GM18907 (cell line): ENCODE measurements around the gene TIGD7.

Experiments
- ATAC-seq: cut with Tn5 transposase; IDR thresholded peaks from one replicate; pipeline ENCODE4 v1.9.1; 2021; ENCODE audit warnings: mild to moderate bottlenecking, moderate library complexity; ENCODE audit not compliant: unreplicated experiment

The TIGD7 gene, protein sequence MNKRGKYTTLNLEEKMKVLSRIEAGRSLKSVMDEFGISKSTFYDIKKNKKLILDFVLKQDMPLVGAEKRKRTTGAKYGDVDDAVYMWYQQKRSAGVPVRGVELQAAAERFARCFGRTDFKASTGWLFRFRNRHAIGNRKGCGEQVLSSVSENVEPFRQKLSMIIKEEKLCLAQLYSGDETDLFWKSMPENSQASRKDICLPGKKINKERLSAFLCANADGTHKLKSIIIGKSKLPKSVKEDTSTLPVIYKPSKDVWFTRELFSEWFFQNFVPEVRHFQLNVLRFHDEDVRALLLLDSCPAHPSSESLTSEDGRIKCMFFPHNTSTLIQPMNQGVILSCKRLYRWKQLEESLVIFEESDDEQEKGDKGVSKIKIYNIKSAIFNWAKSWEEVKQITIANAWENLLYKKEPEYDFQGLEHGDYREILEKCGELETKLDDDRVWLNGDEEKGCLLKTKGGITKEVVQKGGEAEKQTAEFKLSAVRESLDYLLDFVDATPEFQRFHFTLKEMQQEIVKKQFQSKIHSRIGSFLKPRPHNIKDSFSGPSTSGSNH

DNA sequence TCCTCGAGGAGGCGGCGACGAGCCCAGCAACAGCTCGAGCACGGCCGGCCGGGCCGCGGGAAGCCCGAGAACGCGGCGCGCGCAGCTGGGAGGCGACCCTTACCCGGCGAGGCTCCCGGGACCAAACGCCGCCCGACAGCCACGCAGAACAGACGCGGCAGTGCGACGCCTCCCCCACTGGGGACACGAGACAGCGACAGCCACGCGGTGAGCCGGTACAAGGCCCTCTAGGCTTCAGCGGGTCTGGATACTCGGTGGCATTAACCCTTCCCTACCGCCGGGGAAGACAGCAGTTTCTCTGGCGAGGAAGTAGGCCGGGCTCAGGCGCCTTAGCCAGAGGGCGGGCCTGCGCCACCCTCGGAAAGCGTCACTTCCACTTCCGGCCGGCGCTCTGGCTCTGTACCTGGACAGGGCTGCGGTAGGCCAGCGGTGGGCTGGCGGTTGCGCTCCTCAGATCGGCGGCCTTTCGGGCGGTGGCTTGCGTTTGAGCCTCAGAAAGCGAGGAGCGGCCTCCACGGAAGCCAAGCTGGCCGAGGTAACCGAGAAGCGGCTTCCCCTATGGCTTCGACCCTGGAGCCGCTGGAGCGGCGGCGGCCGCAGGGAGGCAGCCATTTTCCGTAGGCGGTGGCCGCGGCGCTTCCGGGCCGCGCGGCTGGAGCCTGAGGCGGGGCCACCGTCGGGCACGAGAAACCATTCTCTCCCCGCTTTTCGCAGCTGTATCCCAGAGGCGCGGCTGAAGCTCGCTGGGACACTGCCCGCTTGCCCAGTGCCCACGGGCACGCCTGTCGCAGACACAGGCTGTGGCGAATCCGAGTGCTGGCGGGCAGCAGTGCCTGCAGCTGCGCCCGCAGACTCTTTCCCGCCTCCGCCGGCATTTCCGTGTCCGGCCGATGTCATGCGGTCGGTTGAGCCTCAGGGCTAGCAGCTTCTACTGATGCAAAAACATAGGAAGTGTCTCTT lies at the start of gene TIGD7, which contains the start of gene ZNF75A:
Gene TIGD7 (minus strand): TSS at position 322 of the 960 bp plus-strand sequence. CDS start 4,816 bp downstream, outside the sequence.
Gene ZNF75A (plus strand): TSS at position 389 of the 960 bp plus-strand sequence. CDS start 2,932 bp downstream, outside the sequence.
- ATAC-seq = peak; percentile 94

DNA sequence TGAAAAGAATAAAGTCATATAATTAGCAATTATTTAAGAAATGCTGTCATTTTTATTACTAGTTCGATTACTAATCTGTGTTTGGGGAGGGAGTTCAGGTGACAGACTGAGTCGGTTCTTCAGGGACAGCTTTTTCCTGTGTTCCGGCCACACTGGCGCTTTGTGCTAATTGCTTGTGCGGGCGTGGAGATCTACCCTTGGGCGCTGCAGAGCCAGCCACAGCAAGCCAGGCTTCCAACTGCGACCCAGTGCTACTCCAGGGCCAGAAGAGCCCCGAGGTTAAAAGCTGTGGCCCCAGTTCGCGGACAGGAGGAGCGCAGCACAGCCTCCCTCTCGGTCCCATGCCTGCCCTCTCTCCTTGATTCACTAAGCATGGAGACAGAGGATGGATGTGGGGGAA lies 43.9 kb upstream of the TIGD7 start:
- ATAC-seq = no peak

DNA sequence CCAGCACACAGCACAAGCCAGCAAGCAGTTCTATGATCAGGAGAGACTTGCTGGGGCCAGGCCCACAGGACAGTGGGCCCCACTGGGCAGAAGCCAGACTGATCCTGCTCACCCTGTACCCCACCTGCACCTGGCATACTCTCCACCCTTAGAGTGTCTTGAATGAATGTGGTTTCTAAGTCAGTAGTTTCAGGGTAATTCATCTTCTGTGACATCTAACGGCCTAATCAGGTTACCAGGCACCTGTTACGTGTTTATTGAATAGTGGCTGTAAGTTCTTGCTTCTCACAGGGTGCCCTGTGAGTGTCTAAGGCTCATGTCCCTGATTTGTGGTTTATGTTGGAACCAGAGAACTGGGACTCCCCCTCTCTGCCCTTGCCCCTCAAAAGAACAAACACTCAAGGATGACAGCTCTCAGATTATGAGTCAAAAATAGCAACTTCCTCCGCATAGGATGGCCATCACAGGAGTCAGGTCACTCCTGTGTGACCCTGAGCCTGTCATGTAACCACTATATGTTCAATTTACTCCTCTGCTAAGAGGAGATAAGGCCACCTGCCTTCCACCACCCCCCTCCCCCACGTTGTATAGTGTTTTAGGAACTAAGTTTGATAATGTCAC lies 43.4 kb upstream of the TIGD7 start:
- ATAC-seq = no peak

DNA sequence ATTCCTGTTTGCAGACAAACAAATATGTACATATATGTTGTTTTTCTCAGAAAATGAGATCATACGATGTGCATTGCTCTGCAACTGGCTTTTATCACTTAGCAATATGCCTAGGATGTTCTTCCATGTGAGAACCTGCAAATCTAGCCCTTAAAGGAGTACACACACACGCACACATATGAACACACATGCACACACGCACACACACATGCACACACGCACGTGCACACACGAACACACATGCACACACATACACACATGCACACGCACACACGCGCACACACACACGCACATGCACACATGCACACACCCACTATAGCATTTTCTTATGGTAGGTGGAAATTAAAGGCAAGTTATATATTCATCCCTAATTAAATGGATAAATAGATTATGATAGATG lies 42.4 kb upstream of the TIGD7 start:
- ATAC-seq = no peak

DNA sequence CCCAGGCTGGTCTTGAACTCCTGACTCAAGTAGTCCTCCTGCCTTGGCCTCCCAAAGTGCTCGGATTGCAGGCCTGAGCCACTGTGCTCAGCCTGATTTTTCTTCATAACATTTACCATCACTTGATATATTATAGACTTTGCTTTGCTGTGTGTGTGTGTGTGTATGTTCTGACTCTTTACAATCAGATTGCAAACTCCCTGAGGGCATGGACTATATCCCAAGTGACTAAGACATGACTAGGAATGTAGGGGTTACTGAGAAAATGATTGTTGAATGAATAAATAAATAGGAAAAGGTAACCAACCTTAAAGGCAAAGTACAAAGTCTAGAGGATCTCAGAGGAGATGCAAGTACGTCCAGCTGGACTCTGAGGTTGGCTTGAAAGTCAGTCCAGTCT lies 40.8 kb upstream of the TIGD7 start:
- no peak for ATAC-seq

DNA sequence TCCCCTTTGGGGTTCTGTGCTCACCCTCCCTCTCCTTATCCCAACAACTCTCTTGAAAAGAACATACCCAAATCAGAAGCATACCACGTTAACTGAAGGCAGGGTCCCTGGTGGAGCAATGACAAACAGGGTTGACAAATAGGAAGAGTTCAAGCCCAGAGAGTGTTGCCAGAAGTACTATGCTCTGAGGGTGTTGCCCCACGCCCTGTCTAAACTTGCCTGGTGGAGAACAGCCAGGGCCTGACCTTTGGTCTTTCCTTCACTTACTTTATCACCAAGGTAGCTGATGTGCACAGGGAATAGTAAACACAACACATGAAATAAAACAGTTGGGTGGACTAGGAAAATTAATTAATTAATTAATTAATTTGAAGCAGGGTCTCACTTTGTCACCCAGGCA lies 23.4 kb upstream of the TIGD7 start:
- no peak for ATAC-seq

DNA sequence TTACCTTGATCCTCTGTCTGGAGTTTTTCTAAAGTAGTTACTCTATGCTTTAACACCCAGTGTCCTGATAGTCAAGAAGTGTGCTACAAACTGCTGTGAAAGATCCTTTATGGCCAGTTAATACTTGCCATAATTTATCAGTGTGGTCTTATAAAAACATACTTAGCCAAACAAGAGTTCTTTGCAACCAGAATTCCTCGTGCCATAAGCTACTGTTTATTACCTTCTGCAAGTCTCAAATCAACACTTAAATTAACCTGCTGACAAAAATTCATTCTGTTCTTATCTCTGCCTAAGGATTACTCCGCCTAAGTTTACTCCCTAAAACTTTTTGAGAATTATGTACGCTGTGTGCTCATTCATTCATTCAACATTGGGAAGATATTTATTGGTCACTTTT lies 22.9 kb upstream of the TIGD7 start:
- ATAC-seq = no peak

DNA sequence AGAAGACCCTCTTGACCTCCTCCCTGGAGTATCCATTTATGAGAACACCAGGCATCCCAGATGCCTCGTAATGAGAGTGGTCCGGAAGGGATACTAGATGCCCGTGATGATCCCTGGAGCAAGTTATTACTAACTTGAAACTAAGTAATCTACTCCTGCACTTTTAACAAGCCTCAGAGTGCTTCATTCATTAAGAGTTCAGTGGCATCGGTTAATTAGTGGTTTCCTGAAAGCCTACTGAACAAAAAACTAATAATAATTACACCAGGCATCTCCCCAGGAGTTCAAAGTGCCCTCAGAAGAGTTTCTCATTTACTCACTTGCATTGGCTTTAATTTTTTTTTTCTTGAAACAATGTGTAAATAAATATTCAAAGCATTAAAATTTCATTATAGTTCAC lies 22.3 kb upstream of the TIGD7 start:
- no peak for ATAC-seq

DNA sequence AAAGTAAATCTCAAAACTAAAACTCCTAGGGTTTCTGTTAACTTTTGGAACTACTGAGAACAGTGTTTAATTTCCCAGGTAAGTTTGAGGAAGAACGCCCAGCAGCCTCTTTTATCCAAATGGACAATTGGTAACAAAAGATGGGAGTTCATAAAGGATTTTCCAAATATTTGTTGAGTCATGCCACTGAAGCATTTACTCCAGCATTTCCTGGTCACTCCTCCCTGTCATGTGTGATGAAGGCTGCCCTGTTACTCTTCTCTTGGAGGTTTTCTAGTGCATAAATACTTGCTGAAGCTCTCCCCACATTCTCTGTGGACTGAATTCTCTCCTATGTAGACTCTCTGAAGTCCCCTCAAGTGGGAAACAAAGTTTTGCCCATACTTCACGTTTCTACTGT lies 16.6 kb upstream of the TIGD7 start:
- no peak for ATAC-seq

DNA sequence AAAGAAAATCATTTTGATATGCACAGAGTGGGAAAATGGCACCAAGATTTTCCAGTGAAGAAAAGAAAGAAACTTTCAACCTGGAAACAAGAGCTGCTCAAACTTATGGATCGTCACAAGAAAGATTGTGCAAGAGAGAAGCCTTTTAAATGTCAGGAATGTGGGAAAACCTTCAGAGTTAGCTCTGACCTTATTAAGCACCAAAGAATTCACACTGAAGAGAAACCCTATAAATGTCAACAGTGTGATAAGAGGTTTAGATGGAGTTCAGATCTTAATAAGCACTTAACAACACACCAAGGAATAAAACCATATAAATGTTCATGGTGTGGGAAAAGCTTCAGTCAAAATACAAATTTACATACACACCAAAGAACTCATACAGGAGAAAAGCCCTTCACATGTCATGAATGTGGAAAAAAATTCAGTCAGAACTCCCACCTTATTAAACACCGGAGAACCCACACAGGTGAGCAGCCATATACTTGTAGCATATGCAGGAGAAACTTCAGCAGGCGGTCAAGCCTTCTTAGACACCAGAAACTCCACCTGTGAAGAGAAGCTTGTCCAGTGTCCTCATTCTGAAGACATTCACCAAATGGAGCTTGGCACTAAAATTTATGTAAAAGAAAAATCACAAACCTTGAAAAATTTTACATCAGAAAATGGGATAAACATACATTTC lies 12.2 kb upstream of the TIGD7 start:
- ATAC-seq = no peak

DNA sequence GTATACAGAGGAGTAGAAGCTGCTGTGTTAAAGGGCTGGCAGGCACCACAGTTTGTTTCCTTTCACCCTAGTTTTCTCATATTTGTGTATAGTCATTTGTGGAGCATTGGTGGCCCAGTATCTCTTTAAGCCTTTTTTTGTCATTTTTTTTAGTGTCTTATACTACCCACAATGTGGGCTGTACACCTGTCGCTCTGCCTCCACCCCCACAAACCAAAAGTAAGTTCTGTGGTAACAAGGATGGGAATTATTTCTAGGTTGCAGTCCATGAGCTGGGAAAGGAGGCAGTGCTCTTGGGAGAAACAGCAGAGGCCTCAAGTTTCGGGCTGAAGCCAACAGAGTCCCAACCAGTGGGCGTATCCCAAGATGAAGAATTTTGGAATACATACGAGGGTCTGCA lies 6.3 kb upstream of the TIGD7 start:
- ATAC-seq = no peak

DNA sequence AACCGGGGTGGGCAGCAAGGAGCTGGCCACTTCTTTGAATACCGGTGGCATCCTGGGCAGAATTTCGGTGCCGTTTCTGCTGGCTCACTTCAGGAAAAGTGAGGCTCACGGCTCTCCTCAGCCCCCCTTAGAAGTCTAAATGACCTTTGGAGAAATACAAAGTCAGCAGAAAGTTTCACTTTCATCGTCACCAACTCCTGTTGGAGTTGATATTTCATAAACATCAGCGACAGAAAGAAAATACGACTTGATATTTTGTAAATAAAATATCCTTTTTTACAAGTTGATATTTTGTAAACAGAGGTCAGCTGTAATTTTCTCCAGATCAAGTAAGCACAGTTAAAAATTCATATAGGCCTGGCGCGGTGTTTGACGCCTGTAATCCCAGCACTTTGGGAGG lies 848 bp upstream of the TIGD7 start:
- no peak for ATAC-seq

DNA sequence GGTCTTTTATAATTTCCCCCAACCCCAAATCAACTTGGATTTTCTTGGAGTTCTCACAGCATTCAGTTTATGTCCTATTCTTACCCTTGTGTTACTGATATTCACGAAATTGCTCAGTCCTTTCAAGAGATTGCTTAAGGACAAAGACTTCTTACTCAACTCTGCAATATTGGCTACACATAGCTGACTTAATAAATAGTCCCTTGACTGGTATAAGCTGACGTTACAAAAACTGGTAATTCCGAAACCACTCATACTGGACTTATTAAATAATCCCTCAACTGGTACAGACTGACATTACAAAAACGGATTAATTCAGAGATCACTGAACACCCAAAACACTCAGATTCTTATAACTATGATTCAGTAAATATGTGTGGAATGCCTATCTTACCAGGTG lies 860 bp downstream of the TIGD7 start:
- no peak for ATAC-seq

DNA sequence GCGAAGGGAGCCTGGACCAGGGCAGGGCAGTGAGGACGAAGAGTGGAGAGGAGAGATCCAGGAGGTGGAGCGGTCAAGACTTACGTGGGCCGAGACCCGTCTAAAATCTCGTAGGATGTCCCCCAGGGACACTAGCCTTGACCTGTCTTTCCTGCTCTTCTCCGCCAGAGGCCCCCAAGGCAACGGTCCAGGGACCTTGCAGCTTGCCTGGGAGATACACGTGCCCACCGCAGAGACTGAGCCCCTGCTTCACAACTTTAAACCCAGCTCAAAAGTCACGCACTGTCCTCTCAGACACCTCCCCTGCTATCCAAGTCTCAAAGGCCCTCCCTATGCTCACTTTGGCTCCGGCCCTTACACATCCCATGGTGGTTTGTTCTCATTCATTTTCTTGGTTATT lies 9.4 kb downstream of the TIGD7 start:
- ATAC-seq = no peak

DNA sequence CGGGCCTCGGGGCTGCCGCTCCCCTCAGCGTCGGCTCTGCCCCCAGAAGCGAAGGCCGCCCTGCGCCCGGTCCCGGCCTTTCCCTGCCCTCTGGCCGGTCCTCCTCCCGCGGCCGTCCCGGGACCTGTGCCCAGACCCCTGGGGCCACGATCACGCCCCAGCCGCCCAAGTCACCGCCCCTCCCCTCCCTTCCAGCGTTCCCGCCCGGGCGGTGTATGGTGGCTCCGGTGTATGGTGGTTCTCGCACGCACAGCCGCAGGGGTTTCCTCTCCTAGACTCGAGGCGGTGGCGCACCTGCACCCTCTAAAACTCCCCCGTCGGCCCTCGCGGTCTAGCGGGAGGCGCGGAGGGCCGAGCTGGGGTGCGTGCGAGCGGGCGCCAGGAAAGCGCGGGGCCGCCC lies 10.0 kb downstream of the TIGD7 start:
- ATAC-seq = no peak

DNA sequence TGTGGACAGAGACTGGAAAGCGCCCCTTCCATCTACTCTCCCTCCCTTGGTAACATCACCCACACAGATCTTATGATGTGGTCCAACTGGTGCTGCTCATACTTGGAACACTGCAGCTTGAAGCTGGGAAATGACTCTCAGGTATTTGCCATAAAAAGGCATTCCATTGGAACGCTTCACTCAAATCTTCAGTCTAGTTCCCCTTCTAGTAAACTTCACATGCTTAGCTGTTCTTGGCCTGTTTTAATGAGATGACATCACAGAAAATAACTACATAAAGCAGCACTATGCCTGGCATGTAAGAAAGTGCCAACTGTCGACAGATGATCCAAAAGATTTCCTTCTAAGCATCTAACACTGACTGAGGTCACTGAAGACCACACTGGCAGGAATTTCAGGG lies 12.6 kb downstream of the TIGD7 start:
- no peak for ATAC-seq

DNA sequence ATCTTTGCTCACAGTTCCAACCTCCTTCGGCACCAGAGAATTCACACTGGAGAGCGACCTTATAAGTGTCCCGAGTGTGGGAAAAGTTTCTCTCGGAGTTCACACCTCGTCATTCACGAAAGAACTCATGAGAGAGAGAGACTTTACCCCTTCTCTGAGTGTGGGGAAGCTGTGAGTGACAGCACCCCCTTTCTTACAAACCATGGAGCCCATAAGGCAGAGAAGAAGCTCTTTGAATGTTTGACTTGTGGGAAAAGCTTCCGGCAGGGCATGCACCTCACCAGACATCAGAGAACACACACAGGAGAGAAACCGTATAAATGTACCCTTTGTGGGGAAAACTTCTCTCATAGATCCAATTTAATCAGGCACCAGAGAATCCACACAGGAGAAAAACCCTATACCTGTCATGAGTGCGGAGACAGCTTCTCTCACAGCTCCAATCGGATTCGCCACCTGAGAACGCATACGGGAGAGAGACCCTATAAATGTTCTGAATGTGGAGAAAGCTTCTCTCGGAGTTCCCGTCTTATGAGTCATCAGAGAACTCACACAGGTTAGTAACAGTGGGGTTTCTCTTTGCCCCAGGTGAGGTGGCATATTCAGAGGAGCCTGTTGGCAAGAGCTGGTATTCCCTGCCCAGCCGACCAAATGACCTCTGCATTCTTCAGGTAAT lies 15.1 kb downstream of the TIGD7 start:
- no peak for ATAC-seq

DNA sequence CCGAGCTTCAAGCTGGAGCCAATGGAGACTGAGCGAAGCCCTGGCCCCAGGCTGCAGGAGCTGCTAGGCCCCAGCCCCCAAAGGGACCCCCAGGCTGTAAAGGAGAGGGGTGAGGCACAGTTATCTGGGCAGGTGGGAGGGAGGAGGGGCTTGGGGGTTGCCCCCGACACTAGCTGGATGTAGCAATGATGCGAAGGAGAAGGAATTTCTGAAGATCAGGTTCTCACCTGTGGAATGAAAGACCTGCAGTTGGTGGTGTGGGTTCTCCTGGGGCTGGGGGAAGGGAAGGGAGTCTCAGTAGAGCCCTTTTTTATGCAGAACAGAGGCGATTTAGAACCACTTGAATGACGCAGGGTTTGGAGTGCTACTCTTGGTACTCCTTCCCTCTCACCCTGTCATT lies 20.1 kb downstream of the TIGD7 start:
- no peak for ATAC-seq

DNA sequence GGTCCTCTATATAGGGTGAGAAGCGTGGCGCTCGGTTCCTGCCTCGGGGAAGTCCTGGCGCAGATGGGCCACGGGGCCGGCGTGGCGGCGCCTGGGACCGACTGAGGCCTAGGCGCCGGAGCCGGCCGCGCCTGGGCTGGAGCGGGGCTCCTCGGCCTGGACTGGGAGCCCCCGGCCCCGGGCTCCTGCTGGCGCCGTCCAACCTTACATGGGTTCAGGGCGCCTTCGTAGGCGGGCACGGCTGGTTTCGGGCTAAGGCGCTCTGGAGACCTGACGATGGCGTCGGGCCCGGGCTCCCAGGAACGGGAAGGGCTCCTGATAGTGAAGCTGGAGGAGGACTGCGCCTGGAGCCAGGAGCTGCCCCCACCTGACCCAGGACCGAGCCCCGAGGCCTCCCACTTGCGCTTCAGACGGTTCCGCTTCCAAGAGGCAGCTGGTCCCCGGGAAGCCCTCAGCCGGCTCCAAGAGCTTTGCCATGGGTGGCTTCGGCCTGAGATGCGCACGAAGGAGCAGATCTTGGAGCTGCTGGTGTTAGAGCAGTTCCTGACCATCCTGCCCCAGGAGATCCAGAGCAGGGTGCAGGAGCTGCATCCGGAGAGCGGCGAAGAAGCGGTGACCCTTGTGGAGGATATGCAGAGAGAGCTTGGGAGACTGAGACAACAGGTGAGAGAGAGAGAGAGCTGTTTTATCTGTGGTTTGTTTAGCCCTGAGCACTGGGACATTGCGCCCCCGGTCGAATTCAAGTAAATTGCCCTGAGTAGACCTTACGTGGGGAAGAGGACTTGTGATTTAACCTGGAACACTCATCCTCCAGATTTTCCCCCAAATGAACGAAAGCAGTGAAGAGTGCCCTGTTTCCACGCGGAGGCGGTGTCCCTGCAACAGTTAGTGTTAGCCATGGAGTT lies 21.4 kb downstream of the TIGD7 start:
- no peak for ATAC-seq
